H9 (cell line): ENCODE measurements around the gene CAMK2N2. TPM values are rescaled to one million over a fixed set of nuclear protein-coding genes. Genes with fewer than 3 reads are reported as not detected.

ENCODE experiments used
- DNase-seq: peaks from one replicate; pipeline ENCODE4 v3.0.0-alpha.2; 2017
- H2AFZ ChIP-seq: one replicate; pipeline ENCODE4 v1.6.1; 2013; ENCODE audit warnings: mild to moderate bottlenecking, low read length, control low read depth, moderate library complexity
- H2AK5ac ChIP-seq: 2 replicates; pipeline ENCODE4 v1.6.1; 2013; ENCODE audit warnings: low read length, control low read depth, mixed read lengths; ENCODE audit not compliant: insufficient read length
- H2BK120ac ChIP-seq: one replicate; pipeline ENCODE4 v1.6.1; 2013; ENCODE audit warnings: low read depth, mild to moderate bottlenecking, low read length, control low read depth, inconsistent platforms; ENCODE audit not compliant: poor library complexity, severe bottlenecking
- H2BK12ac ChIP-seq: 2 replicates; pipeline ENCODE4 v1.6.1; 2013; ENCODE audit warnings: low read length, control low read depth, mixed read lengths, low read depth; ENCODE audit not compliant: insufficient read length
- H2BK15ac ChIP-seq: 2 replicates; pipeline ENCODE4 v1.6.1; 2013; ENCODE audit warnings: low read depth, low read length, control low read depth
- H2BK20ac ChIP-seq: one replicate; pipeline ENCODE4 v1.6.1; 2013; ENCODE audit warnings: low read depth, mild to moderate bottlenecking, low read length, control low read depth, inconsistent platforms; ENCODE audit not compliant: poor library complexity, severe bottlenecking
- H2BK5ac ChIP-seq: 2 replicates; pipeline ENCODE4 v1.6.1; 2013; ENCODE audit warnings: low read length, control low read depth, mixed read lengths; ENCODE audit not compliant: insufficient read length
- H3K14ac ChIP-seq: 2 replicates; pipeline ENCODE4 v1.6.1; 2013; ENCODE audit warnings: low read length, control low read depth; ENCODE audit not compliant: insufficient read depth
- H3K18ac ChIP-seq: 2 replicates; pipeline ENCODE4 v1.6.1; 2013; ENCODE audit warnings: low read depth, mild to moderate bottlenecking, mixed read lengths, low read length, control low read depth; ENCODE audit not compliant: insufficient read length
- H3K23ac ChIP-seq: 2 replicates; pipeline ENCODE4 v1.6.1; 2013; ENCODE audit warnings: low read length, control low read depth, mixed read lengths, low read depth; ENCODE audit not compliant: insufficient read length
- H3K23me2 ChIP-seq: 2 replicates; pipeline ENCODE4 v1.6.1; 2013; ENCODE audit warnings: low read depth, mild to moderate bottlenecking, mixed read lengths, low read length, control low read depth; ENCODE audit not compliant: insufficient read length, poor library complexity, severe bottlenecking
- H3K27ac ChIP-seq: 2 replicates; pipeline ENCODE4 v1.5.1; 2013; ENCODE audit warnings: low read length, control low read depth, mixed read lengths, low read depth; ENCODE audit not compliant: insufficient read length
- H3K27me3 ChIP-seq: 2 replicates; pipeline ENCODE4 v1.6.1; 2013; ENCODE audit warnings: low read length, control low read depth, inconsistent platforms; ENCODE audit not compliant: insufficient read depth
- H3K4ac ChIP-seq: 2 replicates; pipeline ENCODE4 v1.6.1; 2013; ENCODE audit warnings: low read depth, mild to moderate bottlenecking, control low read depth, inconsistent platforms, low read length, moderate library complexity
- H3K4me1 ChIP-seq: 2 replicates; pipeline ENCODE4 v1.6.1; 2013; ENCODE audit warnings: low read length, control low read depth, inconsistent platforms; ENCODE audit not compliant: insufficient read depth
- H3K4me2 ChIP-seq: 2 replicates; pipeline ENCODE4 v1.6.1; 2013; ENCODE audit warnings: low read length, control low read depth, mixed read lengths; ENCODE audit not compliant: insufficient read length, insufficient read depth
- H3K56ac ChIP-seq: 2 replicates; pipeline ENCODE4 v1.6.1; 2013; ENCODE audit warnings: low read depth, mild to moderate bottlenecking, mixed read lengths, low read length, control low read depth; ENCODE audit not compliant: insufficient read length
- H3K79me1 ChIP-seq: 2 replicates; pipeline ENCODE4 v1.6.1; 2013; ENCODE audit warnings: low read depth, mild to moderate bottlenecking, moderate library complexity, low read length, control low read depth, inconsistent platforms; ENCODE audit not compliant: insufficient read depth, poor library complexity, severe bottlenecking
- H3K79me2 ChIP-seq: 2 replicates; pipeline ENCODE4 v1.6.1; 2013; ENCODE audit warnings: low read length, control low read depth, inconsistent platforms; ENCODE audit not compliant: insufficient read depth
- H3K9ac ChIP-seq: 2 replicates; pipeline ENCODE4 v1.6.1; 2013; ENCODE audit warnings: low read length, control low read depth, mixed read lengths; ENCODE audit not compliant: insufficient read length; ENCODE audit errors: extremely low read depth
- H3K9me3 ChIP-seq: one replicate; pipeline ENCODE4 v1.6.1; 2013; ENCODE audit warnings: low read depth, low read length, inconsistent platforms; ENCODE audit not compliant: control insufficient read depth
- H3T11ph ChIP-seq: one replicate; pipeline ENCODE4 v1.6.1; 2013; ENCODE audit warnings: mild to moderate bottlenecking, low read length, control low read depth, inconsistent platforms
- H4K20me1 ChIP-seq: one replicate; pipeline ENCODE4 v1.6.1; 2013; ENCODE audit not compliant: control insufficient read depth, insufficient read length, insufficient read depth
- H4K5ac ChIP-seq: 2 replicates; pipeline ENCODE4 v1.6.1; 2013; ENCODE audit warnings: low read depth, mild to moderate bottlenecking, mixed read lengths, low read length, control low read depth; ENCODE audit not compliant: insufficient read length
- H4K8ac ChIP-seq: replicated peaks from 2 replicates; pipeline ENCODE4 v1.6.1; 2013; ENCODE audit warnings: low read length, control low read depth, mixed read lengths, low read depth; ENCODE audit not compliant: insufficient read length
- H4K91ac ChIP-seq: 2 replicates; pipeline ENCODE4 v1.6.1; 2013; ENCODE audit warnings: low read depth, mild to moderate bottlenecking, moderate library complexity, mixed read lengths, low read length, control low read depth; ENCODE audit not compliant: insufficient read length
- H3K27ac Mint-ChIP-seq, 3 experiments: 2 replicates in 2 of 3; 3 replicates in 1 of 3; pipeline ENCODE4 v1.8.0; 2020 to 2021; ENCODE audit warnings: mixed read lengths in 3 of 3, mild to moderate bottlenecking in 1 of 3, moderate library complexity in 1 of 3
- H3K27me3 Mint-ChIP-seq: 2 replicates; pipeline ENCODE4 v1.8.0; 2021; ENCODE audit warnings: low read depth, mild to moderate bottlenecking, moderate library complexity, mixed read lengths
- H3K36me3 Mint-ChIP-seq, 3 experiments: 2 replicates in 2 of 3; 3 replicates in 1 of 3; pipeline ENCODE4 v1.8.0; 2020 to 2021; ENCODE audit warnings: low read depth in 3 of 3, mixed read lengths in 3 of 3; ENCODE audit not compliant: insufficient read depth in 1 of 3
- H3K4me1 Mint-ChIP-seq, 2 experiments: 2 replicates each; pipeline ENCODE4 v1.8.0; 2020; ENCODE audit warnings: mixed read lengths in 2 of 2
- H3K4me3 Mint-ChIP-seq, 2 experiments: 2 replicates in 1 of 2; 3 replicates in 1 of 2; pipeline ENCODE4 v1.8.0; 2020 to 2021; ENCODE audit warnings: mild to moderate bottlenecking in 2 of 2, mixed read lengths in 2 of 2, moderate library complexity in 1 of 2
- H3K9me3 Mint-ChIP-seq, 2 experiments: 2 replicates in 1 of 2; 3 replicates in 1 of 2; pipeline ENCODE4 v1.8.0; 2020; ENCODE audit warnings: mild to moderate bottlenecking in 2 of 2, mixed read lengths in 2 of 2, moderate library complexity in 1 of 2
- CTCF ChIP-seq: fragments of 200-600 bp; sonication (generic); conservative IDR thresholded peaks from 3 replicates; pipeline ENCODE4 v1.8.0; 2021; ENCODE audit warnings: antibody characterized with exemption, mild to moderate bottlenecking
- WGBS: extraction: QIAGEN DNeasy Blood & Tissue Kit; methylation state at CpG from one replicate; pipeline ENCODE4 v1.1.7; 2013; ENCODE audit warnings: missing lambda C conversion rate, low lambda C conversion rate, mixed read lengths; ENCODE audit not compliant: insufficient read length; ENCODE audit errors: extremely low coverage; 5-methylcytosine and 5-hydroxymethylcytosine counted together
- total RNA-seq: library from RNA; stranded (reverse); gene quantifications from 2 replicates; pipeline ENCODE4 v1.2.1, GENCODE V29; 2021

Gene CAMK2N2
- total RNA-seq, 1 experiment from 2014 or later: 12.6 TPM

- Histone ChIP-seq H3K56ac (no peak overlapping the region), H4K91ac (no peak overlapping the region), H2BK20ac (no peak overlapping the region), H2AFZ (no peak overlapping the region), H2AK5ac (no peak overlapping the region), H2BK15ac (no peak overlapping the region), H3T11ph (no peak overlapping the region), H3K9me3 (no peaks in the 10 kb centered on the region), H3K18ac (no peak overlapping the region), H3K4me2 (no peak overlapping the region), H3K23ac (no peak overlapping the region), H4K20me1 (peaks cover 2% of the 10 kb centered on the region), H4K8ac (no peak overlapping the region), H2BK12ac (no peak overlapping the region), H3K27ac (no peak overlapping the region), H3K79me2 (no peaks in the 10 kb centered on the region), H3K14ac (no peak overlapping the region), H3K79me1 (no peaks in the 10 kb centered on the region), H3K9ac (no peak overlapping the region), H2BK120ac (no peak overlapping the region), H3K4me1 (no peaks in the 10 kb centered on the region), H3K4ac (no peak overlapping the region), H3K27me3 (no peaks in the 10 kb centered on the region), H2BK5ac (no peak overlapping the region), H3K23me2 (no peaks in the 10 kb centered on the region), H4K5ac (no peak overlapping the region)
- Mint-ChIP-seq H3K27me3 (no peaks in the 10 kb centered on the region), H3K4me3 (no peak overlapping the region), H3K9me3 (no peaks in the 10 kb centered on the region; a peak in 1 of 5 replicates), H3K4me1 (no peaks in the 10 kb centered on the region), H3K27ac (no peak overlapping the region), H3K36me3 (peaks cover 72 to 87% (median 78%) of the 10 kb centered on the region in 3 experiments)
- no CpG with 5 or more reads among the region's 4 CpGs for WGBS
- no peak for TF ChIP-seq CTCF
- DNase-seq: no peak
These were observed 45.1 kb upstream of the CAMK2N2 start for GRCh38 chr3:184306341-184306972.
